Stimulated activated CD8-positive, alpha-beta memory T cell treated with anti-CD3 and anti-CD28 coated beads, Interleukin-7, amount 100 ng/mL, for 48 hours (primary cell): Measurements from ENCODE around the gene ADAMTS10.
"Not testable (repeated sequence)": the region's sequence is repeated elsewhere in the genome, so short reads cannot be mapped to it uniquely, and the experiment has no call there.

ENCODE experiments used
- DNase-seq, 2 donors: peaks; one replicate each; pipeline ENCODE4 v3.0.0-alpha.2; 2020; ENCODE audit warnings: low read depth in 1 of 2; ENCODE audit errors: extremely low read depth in 1 of 2

The ADAMTS10 gene

DNA sequence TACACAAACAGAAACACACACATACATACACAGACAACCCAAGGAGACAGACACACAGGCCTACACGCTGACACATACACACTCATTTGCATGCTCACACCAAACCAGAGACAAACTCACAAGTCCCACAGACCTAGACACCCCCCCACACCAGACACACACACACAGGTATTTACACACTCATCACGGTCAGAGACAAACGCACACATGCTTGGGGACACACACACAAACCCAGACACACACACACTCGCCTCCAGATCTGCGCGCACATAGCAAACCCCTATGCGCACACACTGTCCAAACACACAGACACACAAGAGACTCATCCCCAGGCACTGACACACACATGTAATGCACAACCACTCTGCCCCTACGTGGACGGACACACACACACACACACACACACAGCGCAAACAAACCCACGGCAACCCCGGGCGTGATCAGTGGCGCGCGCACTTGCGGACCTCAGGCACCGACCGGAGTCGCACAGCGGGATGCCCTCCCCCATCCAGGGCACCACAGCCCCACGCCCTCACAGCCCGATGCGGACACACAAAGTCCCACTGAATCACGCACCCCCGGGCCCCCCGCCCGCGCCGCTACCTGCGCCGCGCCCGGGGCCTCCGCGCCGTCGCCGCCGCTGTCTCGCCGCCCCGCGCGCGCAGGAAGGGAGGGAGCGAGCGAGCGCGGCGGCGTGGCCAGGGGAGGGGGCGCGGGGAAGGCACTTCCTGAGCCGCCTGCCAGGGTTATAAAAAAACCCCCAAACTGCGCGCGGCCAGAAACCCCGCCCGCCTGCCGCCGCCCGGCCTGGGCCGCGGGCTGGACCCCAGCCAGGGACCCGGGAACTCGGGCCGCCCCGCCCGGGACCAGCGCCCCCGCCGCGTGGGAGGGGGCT is at the start of gene ADAMTS10:
Gene ADAMTS10, minus strand, starts transcription at position 675 of the 895 bp plus-strand sequence. CDS start 5,005 bp downstream, outside the sequence.
- DNase-seq = no peak

DNA sequence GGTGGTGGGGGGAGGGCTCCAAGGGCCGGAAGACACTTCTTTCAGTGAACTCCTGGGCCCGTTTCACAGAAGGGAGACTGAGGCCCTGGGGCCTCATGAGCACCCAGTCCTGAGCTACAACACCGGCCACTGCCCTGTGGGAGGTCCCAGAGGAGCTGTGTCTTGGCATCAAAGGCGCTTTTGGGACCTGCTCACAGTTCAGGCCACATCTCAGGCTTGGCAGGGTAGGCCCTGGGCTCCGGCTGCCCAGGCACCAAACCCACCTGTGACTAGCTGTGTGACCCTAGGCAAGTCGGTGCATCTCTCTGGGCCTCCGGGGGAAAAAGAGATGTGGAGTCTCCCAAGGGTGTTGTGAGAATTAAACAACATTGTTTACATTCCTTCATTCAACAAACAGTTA is 49.4 kb upstream of the ADAMTS10 start:
- DNase-seq = no peak

DNA sequence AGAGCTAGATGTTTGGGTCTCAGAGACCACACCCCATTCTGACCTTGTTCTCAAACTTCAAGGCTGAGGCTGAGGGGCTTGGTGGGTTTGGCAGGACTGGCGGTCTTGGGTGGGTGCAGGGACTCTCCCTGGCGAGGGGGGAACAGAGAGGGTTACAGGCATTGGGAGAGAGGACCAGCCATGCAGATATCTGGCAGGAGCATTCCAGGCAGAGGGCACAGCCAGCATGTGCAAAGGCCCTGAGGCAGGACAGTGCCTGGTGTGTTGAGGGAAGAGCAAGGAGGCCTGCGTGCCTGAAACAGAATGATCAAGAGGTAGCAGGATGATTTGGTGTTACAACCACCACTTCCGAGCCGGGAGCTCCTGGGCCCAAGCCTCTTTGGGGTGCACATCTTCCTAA is 47.4 kb upstream of the ADAMTS10 start:
- DNase-seq = no peak

DNA sequence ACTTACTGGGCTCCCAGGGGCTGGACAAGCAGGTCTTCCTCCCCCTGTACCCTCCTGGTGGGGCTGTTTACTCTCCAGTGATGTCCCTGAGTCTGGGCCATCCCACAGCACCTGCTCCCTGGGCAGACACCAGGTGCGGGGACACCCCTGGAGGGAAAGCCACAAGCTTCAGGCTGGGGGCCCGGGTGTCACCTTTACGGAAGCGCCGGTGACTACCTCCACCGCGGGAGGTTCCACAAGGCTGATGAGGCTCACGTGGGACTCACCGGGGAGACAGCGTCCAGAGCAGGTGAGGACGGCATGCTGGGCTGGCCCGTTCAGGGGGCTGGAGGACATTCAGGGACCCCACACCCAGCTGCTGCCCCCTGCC is 44.8 kb upstream of the ADAMTS10 start:
- peak in 1 of 2 donors; percentile 19 for DNase-seq

DNA sequence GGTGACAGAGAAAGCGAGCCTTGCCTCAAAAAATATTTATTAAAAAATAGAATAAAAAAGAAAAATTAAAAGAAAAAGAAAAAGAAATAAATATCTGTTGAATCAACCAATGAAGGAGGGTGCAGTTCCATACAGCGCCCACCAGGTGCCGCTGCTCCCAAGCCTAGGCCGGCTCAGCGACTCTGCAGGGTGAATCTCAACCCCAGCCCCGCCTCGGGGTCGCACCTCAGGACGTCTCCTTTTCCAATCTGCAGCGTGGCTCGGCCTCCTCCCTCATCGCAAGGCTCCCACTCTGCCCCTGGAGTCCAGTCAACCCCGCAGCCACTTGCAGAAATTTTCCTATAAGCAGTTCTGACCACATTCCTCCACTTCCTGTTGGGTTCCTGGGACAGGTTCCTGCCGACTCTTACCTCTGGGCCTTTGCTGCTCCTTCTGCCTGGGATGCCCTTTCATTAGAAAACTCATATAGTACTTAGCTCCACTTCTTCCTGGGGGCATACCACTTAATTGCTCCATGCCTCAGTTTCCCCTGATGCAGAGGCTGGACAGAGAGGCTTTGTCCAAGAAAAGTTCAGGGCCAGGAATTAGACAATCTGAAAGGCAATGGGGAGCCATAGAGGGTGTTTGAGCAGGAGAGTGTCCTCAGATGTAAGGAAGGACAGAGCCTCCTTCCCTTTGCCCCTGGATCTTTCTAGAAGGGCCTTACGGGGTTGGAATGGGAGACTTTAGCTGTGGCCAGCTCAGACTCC is 44.2 kb upstream of the ADAMTS10 start:
- DNase-seq = peak in 1 of 2 donors; percentile 34

DNA sequence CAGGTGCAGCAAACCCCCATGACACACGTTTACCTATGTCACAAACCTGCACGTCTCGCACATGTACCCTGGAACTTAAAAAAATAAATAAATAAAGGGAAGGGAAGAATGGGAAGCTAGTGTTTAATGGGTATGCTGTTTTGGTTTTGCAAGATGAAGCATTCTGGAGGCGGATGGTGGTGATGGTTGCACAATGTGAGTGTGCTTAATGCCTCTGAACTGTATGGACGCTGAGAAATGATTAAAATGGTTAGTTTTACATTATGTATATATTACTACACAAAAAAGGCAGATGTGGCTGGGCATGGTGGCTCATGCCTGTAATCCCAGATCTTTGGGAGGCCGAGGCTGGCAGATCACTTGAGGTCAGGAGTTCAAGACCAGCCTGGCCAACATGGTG is 37.7 kb upstream of the ADAMTS10 start:
- DNase-seq = no peak

DNA sequence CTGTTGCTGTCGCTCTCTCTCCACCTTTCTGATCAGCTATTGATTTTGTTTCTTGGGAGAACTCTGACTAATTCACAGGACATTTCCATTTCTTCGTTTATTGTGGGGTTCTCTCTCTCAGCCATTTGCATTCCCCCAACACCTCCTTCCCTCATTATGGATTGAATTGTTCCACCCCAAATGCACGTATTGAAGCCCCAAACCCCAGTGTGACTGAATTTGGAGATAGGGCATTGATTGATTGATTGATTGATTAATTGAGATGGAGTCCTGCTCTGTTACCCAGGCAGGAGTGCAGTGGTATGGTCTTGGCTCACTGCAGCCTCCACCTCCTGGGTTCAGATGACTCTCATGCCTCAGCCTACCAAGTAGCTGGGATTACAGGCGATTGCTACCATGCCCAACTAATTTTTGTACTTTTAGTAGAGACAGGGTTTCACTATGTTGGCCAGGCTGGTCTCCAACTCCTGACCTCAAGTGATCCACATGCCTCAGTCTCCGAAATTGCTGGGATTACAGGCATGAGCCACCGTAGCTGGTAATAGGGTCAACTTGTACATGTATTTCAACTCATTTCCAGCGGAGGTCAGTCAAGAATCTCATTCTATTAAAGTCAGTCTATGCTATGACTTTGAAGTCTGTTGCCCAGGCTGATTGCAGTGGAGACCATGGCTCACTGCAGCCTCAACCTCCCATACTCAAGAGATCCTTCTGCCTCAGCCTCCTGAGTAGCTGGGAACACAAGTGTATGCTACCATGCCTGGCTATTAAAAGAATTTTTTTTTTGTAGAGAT is 33.5 kb upstream of the ADAMTS10 start:
- no peak for DNase-seq

DNA sequence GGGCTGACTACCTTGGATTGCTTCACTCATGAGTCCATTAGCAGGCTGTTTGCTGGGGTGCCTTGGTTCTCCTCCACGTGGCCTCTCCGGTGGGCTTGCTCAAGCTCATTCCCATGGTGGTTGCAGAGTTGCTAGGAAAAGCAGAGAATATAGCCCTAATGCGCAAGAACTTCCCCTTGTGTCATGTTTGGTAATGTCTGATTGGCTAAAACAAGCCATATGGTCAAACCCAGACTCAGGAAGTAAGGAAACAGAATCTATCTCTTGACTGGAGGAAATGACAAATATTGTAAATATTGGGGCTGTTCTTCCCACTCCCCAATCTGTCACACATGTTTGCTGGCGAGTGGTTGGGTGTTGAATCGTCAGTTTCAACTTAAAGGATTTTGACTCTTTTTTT is 32.0 kb upstream of the ADAMTS10 start:
- DNase-seq = no peak

DNA sequence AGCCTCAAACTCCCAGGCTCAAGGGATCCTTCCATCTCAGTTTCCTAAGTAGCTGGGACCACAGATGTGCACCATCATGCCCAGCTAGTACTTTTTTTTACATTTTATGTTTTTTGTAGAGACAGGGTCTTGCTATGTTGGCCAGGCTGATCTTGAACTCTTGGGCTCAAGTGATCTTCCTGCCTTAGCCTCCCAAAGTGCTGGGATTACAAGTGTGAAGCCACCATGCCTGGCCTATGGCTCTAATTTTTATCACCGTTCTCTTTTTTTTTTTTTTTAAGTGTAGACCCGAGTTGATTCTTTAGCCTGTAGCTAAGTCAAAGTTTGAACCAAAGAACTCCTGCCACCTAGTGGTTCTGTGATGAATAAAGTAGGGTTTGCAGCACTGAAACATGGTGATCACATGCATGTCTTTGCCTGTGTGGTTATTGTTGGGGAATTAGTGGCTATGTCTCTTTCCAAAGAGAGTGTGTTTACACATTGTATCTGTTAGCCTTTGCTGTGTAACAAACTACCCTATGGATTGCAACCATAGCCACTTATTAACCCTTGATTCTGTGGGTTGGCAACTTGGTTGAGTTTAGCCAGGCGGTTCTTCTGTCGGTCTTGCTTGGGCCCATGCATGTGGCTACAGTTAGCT is 31.5 kb upstream of the ADAMTS10 start:
- DNase-seq = no peak

DNA sequence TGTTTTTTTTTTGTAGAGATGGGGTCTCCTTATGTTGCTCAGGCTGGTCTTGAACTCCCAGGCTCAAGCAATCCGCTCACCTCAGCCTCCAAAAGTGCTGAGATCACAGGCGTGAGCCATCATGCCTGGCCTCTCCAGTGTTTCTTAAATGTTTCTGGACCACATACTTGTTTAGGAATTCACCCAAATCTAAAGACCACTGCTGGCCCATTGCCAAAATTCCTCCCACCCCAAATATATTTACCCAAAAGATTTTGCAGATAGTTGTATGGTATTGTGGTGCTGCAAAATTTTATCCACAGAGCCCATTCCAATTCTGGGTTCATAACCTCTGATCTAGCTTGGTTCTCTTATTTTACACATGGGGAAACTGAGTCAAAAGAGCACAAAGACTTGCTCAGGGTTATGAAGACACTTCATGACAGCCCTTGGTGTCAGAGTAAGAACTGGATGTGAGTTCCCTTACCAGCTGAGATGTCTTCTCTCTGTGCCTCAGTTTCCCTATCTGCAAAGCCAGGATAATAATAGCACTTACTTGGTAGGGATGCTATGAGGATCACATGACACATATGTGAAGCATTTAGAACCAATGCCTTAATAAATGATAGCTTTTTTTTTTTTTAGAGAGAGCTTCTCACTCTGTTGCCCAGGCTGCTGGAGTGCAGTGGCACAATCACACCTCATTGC is 30.8 kb upstream of the ADAMTS10 start:
- DNase-seq = no peak

DNA sequence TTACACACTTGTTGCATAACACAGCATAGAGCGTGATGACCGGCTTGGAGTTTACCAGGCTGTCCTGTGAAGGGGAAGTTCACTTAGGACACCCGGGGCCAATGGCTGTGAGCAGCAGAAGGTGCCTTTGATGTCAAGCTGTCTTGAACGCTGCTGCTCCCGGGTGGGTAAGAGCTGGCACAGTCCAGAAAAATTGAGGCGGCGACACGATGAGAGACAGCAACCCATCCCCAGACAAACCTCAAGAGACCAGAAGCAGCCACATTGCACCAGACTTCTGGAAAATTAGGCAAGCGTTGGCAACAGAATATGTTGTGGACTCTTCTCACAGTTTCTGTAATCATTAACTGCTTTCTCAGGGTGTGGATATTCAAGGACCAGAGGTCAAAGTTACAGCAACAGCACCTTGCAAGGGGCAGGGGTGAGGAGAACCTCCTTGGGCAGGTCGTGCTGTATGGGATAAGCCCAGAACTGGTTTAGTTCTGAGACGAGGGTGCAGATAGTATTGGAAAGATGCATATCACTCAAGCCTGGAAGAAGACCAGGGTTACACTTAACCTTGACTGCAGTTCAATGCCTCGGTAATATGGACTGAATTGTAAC is 30.0 kb upstream of the ADAMTS10 start:
- DNase-seq = no peak

DNA sequence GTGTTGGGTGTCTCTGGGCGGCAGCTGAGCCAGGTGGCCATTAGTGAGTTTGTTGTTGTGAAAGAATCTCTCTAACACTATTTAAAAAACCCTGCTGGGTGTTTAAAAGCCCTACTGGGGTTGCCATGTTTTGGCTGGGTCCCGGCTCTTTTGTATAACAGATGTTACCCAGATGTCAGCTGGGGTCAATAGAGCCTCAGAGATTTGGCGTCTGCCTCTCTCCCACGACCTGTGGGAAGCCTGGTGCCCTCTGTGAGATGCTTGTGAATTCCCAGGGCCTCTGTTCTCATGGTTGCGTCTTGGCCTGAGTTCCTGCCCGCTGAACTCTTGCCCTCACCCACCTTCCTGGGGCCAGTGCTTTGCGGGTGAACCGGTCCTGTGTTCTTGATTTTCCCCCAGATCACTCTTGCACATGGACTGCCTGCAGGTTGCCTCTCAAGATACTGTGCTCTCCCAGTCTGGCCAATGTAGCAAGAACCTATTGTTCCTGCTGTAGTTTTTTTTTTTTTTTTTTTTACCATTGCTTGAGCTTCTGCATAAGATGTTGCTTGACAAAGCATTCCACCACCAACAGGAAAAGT is 29.4 kb upstream of the ADAMTS10 start:
- DNase-seq = no peak

DNA sequence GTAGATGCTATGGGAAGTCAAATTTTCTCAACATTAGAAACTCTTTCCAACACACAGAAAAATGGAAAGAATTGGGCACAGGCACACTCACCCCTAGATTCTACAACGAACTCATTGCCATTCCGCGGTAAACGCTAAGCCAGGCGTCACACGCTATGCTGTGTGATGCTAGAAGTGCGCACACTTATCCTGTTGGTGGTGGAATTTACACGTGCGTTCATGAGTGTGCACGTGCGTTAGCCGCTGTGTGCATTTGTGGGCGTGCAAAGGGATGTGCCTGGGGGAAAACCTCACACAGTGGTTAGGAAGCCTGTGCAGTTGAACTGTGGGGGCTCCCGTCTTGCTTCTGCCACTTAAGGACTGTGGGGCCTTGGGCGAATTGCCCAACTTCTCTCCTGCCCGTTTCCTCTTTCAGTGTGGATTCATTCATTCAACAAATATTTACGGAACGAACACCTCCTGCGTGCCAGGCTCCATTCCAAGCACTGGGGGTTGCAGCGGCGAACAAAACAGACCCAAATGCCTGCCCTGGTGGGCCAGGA is 27.6 kb upstream of the ADAMTS10 start:
- no peak for DNase-seq

DNA sequence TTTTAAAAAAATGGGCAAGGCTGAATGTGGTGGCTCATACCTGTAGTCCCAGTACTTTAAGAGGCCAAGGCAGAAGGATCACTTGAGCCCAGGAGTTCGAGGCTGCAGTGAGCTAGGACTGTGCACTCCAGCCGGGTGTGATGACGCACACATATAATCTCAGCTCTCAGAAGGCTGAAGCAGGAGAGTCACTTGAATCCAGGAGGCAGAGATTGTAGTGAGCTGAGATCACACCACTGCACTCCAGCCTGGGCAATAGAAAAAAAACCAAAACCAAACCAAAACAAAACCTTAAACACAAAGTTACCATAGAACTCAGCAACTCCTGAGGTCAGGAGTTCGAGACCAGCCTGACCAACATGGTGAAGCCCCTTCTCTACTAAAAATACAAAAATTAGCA is 26.6 kb upstream of the ADAMTS10 start:
- not testable (repeated sequence) for DNase-seq

DNA sequence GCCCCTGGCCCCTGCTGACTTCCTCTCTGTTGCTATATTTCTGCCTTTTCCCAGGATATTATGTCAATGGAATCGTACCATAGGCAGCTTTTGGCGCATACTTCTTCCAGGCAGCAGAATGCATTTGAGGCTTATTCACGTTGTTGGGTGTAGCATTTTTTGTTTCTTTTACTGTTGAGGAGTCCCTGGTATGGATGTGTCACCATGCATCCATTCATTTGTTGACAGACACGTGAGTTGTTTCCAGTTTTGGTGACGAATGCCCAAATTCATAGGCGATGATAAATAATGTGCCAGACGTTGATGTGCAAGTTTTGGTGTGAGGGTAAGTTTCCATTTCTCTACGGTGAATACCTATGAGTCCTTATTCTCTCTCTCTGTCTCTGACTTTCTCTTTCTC is 24.9 kb upstream of the ADAMTS10 start:
- DNase-seq = no peak

DNA sequence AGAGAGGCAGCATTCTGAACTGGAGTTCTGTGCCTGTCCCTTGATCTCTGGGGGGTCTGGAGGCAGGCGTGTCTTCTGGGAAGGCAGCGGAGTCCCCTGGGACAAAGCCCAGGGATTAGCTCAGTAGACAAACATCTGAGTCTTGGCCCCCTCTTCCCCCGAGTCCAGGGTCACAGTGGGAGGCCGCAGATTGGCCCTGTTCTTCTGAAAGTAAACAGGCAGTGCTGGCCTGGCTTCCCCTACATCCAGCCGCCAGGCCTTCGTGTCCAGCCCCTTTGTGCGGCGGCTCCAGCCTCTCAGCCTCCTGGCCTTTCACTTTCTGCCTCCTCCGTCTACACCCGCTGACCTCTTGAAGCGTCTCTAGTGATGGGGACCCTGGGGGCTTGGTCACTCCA is 20.9 kb upstream of the ADAMTS10 start:
- DNase-seq = no peak

DNA sequence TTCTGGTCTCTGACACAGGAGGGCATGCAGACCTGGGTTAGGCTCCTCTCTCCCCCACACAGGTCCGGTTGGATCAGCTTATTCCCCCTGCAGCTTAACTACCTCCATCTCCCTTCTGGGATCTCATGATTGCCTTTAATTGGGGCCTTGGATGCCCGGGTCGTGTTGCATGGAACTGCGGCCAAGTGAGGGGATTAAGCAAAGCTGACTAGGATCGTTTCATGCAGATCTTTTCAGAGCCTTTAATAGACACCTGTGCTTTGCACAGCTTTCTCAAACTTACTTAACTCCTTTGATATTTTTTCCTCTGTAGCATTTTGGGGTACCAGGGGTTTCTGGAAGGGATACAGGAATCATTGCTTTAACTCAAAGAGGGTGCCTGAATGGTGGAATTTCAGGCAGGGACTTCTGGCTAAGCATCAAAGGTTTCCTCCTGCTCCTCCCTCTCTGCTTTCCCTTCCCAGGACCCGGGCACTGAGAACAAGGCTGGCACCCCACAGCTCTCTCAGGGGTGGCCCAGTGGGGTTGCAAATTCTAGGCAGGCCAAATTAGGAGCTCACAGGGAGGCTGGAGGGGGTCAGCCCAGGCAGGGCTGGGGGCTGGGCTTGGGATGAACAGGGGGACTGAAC is 20.4 kb upstream of the ADAMTS10 start:
- no peak for DNase-seq

DNA sequence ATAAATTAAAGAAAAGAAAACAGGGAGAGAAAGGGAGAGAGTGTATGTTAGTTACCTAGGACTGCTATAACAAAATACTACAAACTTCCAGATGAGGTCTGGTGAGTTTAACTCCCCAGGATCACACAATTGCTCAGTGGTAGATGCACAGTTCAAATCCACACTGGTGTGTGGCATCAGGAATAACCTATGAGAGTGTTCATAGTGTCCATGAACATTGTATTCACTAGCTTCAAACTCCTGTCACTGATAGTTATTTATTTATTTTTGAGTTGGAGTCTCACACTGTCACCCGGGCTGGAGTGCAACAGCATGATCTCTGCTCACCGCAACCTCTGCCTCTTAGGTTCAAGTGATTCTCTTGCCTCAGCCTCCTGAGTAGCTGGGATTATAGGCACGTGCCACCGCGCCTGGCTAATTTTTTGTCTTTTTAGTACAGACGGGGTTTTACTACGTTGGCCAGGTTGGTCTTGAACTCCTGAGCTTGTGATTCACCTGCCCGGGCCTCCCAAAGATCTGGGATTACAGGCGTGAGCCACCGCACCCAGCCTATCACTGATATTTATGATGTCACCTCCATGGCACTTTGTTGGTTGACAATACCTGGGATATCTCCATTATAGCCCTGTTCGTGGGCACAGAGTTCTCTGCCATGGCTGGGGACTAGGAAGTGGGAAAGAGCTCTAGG is 19.6 kb upstream of the ADAMTS10 start, which contains the start of gene NFILZ:
Gene NFILZ, plus strand, starts transcription at position 638 of the 688 bp plus-strand sequence. CDS start 46,133 bp downstream, outside the sequence.
- no peak for DNase-seq
